Stimulated activated CD4-positive, alpha-beta T cell treated with anti-CD3 and anti-CD28 coated beads, Interleukin-2, amount 100 ng/mL, for 4 hours (primary cell): ENCODE results near the gene COL25A1.
"Not testable (repeated sequence)": the region's sequence is repeated elsewhere in the genome, so short reads cannot be mapped to it uniquely, and the experiment has no call there.

Source experiments
- DNase-seq: peaks from one replicate; pipeline ENCODE4 v3.0.0-alpha.2; 2020; ENCODE audit warnings: low read depth

The COL25A1 gene

DNA sequence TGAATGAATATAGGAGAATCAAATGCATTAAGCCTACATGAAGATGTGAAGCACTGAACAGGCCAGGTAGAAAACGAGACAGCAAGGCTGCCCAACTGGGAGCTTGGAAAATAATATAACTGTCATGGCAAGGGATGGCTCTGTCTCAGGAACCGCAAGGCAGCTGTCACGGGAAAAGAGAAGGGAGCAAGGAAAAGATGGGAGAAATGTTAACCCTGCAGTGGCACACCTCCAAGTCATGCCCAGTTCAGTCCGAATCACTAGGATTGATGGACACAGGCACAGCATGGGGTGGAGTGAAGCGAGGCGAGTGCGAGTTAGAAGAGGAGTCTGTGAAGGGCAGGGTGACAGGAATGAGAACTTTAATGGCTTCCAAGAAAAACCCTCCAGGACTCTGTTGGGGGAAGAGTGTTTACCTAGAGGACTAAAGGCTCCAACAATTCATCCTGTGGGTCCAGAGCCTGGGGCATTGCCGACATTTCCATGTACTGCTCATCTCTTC is 395.5 kb downstream of the COL25A1 start:
- DNase-seq, result no peak

DNA sequence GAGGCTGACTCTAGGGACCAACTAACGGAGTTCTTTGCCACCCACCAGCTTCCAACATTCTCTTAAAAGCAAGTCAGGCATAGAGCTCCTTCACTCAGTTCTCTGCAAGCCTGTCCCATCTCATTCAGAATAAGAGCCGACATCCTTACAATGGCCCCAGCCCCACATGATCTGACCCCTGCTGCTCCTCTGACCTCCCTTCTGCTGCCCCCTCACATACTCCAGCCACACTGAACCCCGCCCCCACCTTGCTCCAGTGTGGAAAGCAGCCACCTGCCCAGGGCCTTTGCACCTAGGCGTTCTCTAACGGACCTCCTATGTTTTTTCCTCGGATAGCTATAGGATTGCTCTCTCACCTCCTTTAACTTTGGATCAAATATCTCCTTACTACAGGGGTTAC is 396.5 kb downstream of the COL25A1 start:
- no peak for DNase-seq

DNA sequence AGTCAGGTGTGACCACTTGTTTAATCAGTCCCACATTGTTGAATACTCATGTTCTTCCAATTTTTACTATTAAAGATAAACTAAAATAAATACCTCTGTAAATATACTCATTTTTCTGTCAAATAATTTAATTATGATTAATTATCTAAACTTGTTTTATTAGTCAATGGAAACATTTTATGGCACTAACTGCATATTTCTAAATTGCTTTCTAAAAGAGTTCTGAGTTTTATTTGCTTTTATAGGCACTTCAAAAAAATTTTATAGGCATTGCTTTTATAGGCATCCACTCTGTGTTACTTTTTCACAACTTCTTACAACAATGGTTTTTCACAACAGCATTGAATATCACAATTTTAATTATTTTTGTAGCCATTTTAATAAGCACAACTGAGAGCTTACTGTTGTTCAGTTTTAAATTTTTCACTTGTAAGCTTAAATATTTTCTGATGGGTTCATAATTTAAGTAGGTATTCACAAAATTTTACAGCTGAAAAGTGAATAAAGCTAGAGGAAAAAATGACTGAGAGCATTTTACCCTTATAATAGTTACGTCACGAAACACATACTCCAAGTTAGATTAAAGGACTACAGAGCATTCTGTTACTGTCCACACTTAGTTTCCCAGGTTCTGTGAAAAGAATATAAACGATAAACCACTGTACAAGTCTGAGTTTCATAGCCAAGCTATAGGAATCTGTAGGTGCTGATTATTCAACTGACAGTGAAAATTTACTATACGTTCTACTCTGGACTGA is 398.8 kb downstream of the COL25A1 start:
- DNase-seq, result no peak

- DNase-seq, result no peak
Measured at GRCh38 chr4:108902769-108903168, 399.7 kb downstream of the COL25A1 start.

GRCh38 chr4:108901291-108901690 is 401.2 kb downstream of the COL25A1 start:
- no peak for DNase-seq

GRCh38 chr4:108900018-108900580 is 402.4 kb downstream of the COL25A1 start:
- no peak for DNase-seq

DNA sequence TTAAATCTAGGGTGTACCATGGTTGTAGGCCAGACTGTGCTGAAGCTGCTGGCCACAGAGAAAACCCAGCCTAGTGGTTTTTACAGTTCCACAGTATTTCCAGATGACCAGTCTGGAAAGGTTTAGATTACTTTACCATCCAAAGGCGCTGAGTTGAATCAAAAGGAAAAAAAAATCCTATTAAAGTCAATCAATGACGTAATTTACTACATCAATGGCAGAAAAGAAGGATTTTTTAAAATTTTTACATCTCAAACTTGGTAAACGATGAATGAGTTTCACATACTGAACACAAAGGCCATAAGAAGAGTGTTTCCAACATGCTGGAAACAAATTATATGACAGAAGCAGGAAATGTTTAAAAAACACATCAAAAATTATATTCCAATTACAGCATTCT is 409.0 kb downstream of the COL25A1 start:
- DNase-seq, result no peak

GRCh38 chr4:108891896-108892590 is 410.4 kb downstream of the COL25A1 start:
- no peak for DNase-seq

DNA sequence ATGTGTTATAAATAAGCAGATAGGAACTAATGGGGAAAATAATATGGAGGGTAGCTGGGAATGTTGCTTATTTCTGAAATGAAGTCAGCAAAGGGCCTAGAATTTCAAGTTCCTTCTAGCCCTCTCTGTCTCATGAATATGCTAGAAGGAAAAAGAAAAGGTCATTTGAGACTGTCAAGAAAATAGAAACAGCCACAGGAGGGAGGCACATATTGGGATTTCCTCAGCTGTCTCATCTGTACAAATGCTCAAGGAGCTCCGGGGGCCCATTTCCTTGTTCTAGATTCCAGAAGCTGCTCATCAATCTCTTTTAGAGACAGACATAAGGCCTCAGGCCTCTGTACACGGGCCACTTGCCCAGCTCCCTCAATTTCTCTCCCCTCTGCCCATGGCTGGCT is 412.0 kb downstream of the COL25A1 start:
- no peak for DNase-seq

- DNase-seq, result no peak
Measured at GRCh38 chr4:108889696-108890483, 412.6 kb downstream of the COL25A1 start.

DNA sequence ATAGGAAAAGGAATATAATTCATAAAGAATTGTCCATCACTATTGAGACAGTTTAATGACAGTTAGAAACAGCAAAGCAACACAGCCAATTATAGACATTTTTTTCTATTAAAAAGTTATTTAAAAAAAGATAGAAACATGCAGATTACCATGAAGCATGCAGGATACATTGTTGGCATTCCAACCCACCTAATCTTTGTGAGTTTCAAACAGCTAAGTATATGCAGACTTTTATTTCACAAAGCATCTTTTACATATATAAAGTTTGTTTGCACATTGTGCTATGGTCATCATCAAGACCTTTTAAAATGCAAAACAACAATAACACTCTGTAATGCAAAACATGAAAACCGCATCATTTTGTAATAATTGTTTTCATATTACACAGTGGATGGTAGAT is 413.7 kb downstream of the COL25A1 start:
- no peak for DNase-seq

- no peak for DNase-seq
Measured at GRCh38 chr4:108887034-108887433, 415.4 kb downstream of the COL25A1 start.

DNA sequence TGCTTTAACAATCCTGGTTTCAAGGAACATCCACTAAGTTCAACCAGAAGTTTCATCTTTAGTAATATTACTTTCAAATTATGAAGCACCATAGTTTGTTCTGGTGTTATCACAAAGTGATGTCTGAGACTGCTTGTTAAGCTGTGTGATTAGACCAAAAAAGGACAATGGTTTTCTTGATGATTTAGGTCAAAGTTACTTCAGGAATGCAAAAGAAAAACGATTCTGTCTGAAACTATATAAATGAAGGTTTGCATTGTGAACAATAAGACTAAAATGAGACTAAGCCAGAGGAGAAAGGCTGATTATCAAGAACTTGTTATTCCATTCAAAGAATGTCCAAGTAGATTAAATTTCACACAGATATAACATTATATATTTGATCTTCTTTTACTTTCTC is 417.2 kb downstream of the COL25A1 start:
- DNase-seq, result no peak

DNA sequence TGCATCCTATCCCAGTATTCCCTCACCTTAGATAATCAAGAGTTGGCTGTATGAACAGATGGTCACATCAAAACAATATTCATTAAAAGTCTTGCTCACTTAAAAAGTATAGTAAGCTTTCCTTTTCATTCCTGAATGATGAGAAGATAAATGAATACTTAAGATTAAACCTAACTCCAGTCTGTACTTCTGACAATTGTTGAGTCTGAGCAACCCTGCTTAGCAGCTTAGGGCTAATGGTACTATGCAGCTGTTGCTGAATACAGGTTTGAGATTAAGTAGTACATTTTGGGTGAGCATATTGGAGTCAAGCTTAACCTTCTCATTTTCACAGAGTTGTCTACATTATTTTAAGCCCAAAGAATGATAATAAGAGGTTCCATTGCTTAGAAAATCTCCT is 417.9 kb downstream of the COL25A1 start:
- DNase-seq, result no peak

DNA sequence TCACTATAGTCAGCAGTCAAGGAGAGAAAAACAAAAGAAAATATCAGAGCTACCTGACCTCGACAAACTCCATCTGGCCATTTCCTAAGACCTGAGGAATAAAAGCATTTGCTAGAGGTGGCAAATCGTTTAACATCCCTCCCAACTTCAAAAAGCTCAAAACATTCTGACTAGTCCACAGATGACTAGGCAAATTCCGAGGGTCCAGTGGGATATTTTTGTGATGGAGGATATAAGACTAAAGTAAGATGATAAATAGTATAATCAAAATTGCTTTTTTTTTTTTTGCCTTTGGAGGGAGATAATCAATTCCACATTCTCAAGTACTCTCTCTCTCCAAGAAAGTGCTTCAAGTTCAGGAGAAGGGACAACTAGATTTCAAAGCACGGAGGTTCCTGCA is 420.5 kb downstream of the COL25A1 start:
- DNase-seq, result no peak

DNA sequence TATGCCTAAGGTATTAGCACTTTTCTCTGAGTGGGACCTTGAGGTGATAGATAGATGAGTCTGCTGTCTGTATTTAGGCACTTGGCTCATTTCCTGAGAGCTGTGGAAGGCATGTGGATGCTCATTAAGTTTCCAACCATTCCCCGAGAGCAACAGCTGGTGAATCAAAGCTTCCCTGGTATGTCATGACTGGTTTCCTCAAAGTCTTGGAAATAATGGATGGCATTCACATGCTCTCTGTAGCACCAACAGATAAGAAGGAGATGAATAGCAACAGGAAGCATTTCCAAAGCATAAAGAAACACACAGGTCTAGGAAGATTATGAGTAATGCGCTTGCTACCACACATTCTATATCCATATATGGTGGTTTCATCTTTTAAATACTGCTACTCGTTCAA is 421.3 kb downstream of the COL25A1 start:
- DNase-seq, result no peak

DNA sequence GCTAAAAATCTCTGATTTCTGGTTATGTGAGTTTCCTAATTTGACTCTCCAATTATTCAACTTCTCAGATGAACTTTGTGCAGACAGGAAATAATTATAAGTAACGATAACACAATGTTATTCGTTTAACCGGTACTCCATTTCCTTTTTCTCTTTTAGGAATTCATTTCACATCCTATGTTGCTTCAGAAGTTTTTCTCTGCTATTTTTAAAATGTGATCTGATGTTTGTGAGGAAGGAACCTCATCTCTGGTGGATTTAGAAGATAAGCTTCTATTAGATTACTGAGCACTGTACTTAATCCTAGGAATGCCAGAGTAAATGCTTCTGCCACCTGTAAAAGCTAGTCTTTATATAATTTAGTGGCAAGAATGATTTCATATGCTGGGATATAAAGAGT is 423.7 kb downstream of the COL25A1 start:
- no peak for DNase-seq

DNA sequence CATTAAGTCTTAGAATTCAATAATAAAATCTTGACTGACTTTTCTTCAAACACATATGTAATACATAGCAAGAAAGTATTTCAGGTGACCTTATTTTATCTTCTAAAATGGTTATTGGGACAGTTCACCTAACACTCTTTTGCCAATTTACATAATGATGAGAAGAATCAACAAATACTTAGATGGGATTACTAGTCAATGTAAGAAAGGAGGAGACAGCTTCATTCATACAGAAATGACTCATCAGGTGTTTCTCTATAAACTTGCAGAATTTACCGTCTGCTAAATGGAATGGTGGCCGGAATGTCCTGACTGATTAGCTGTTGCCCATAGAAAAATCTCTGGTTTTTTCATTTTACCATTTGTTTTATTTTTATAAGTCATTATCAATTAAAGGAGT is 424.6 kb downstream of the COL25A1 start:
- no peak for DNase-seq

DNA sequence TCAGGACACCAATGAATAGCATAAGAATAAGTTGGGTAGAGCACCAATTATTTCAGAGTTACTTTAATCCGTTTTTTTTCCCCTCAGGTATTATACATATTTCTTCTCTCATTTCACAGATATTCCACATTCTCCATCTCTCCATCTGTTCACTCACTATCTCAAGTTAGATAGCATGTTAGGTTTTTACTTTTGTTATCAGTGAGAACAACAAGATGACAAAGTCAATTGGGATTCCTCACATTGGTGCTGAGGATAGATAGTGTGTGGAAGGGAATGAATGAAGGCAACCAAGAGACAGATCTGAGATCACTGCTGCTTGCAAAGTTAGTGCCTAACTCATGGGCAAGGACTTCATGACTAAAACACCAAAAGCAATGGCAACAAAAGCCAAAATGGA is 427.7 kb downstream of the COL25A1 start:
- no peak for DNase-seq

GRCh38 chr4:108869970-108870369 is 432.5 kb downstream of the COL25A1 start:
- not testable (repeated sequence) for DNase-seq

GRCh38 chr4:108868606-108869227 is 433.7 kb downstream of the COL25A1 start:
- DNase-seq, result no peak

DNA sequence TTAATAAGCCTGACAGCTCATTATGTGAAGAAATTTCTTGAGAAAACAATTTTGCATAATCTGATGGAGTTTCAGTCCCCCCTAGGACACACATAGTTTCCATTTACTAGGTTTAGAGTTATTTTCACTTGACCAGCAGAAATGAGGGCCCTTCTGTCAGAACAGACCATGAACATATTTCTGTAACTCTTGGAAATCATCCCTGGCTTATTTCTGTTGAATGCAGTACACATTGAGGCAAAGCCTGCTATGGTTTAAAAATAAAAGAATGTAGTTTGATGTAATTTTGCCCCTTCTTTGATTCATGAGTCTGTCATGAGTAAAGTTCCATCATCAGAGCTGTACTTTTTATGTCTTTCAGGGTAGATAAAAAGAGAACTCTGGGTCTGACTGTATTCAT is 435.0 kb downstream of the COL25A1 start:
- DNase-seq, result no peak
